ENCODE measurements around the gene DOCK3.

DOCK3 gene

DNA sequence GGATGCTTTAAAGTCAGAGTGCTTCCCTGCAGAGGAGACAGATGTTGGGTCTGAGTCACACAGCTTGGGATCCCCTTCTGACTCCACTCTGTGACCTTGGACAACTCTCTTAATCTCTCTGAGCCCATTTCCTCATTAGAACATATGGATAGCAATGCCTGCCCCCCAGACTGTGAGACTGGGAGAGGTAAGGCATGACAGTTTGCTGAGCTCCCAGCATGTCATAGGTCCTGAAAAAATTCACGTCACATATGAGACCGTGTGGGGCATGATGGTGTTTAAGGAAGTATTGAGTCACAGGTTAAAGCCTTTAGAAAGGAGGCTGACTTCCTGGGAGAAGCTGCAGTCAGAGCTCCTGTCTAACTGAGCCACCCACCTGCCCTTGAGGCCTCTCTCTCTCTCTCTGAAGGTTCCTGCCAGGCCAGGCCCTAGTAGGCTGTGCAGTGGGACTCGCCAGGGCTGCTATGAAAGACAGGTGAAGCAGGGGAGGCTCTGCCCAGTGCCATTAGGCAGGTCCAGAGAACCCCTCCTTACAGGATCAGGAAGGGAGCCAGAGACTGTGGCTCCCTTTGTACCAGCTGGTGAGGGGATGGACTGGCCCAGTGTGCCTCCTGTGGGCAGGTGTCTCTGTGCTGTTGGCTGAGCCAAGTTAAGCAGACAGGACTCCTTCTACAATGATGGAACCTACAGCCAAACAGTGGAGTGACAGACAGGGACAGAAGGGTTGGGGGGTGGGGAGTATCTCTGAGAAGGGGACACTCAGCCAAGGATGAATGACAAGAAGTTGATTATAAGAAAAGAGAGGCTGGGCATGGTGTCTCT is 19.5 kb upstream of the DOCK3 start:
- Histone ChIP-seq H3K9ac (no peak overlapping the region), H3K4me1 (no peaks in the 10 kb centered on the region), H3K36me3 (peaks cover 0 to 14% (median 2%) of the 10 kb centered on the region in 11 experiments; a peak in 7 of 22 replicates), H3K27me3 (no peaks in the 10 kb centered on the region), H3K4me2 (no peak overlapping the region), H4K20me1 (peaks cover 0 to 32% (median 6%) of the 10 kb centered on the region in 11 experiments; a peak in 7 of 22 replicates), H3K27ac (no peak overlapping the region), H3K4me3 (no peak overlapping the region), H3K9me3 (replicated peaks in 1 of 11) (no peaks in the 10 kb centered on the region)
- no peak for TF ChIP-seq Cebpa-rat (IDR thresholded peaks at IDR 0.05)

DNA sequence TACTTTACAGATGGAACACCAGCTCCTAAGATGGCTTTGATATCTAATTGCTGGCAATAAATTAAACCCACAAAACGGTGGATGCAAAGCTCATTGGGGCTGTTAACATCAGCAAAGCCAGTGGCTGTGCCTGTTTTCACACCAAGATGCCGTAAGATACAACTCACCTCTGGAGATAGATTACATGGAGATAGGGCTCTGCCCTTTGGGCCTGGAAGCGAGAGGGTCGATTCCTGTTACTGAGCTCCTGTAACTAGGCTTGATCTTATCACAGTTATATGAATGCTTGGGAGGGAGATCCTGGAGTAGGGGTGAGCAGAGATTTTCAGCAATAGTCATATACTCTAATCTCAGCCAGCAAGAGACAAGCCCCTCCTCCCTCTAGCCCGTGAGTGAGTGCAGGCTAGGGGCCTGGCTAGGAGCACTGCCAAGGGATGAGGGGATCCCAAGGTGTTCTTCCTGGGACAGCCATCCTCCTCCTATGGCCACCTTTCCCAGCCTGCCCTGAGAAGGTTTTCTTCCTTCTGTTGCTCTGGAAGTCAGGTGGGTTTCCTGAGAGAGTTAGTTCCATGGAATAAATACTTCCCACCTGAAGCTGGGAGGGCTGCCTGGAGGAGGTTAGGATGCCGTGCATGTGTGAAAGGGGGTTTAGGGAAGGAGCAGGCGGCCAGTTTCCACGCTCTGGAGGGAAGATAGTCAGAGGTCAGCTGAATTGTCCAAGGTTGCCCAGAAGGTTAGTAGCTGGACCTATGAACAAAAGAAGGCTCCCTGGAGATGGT is 18.1 kb upstream of the DOCK3 start:
- Histone ChIP-seq H3K9ac (no peak overlapping the region), H3K27me3 (no peaks in the 10 kb centered on the region), H3K4me2 (no peak overlapping the region), H3K4me3 (no peak overlapping the region), H3K36me3 (peaks cover 0 to 3% (median 0%) of the 10 kb centered on the region in 11 experiments; a peak in 1 of 22 replicates), H3K4me1 (no peaks in the 10 kb centered on the region), H3K27ac (no peak overlapping the region), H4K20me1 (peaks cover 0 to 23% (median 6%) of the 10 kb centered on the region in 11 experiments; a peak in 7 of 22 replicates), H3K9me3 (replicated peaks in 1 of 11) (no peaks in the 10 kb centered on the region)
- TF ChIP-seq Cebpa-rat (IDR thresholded peaks at IDR 0.05): no peak

DNA sequence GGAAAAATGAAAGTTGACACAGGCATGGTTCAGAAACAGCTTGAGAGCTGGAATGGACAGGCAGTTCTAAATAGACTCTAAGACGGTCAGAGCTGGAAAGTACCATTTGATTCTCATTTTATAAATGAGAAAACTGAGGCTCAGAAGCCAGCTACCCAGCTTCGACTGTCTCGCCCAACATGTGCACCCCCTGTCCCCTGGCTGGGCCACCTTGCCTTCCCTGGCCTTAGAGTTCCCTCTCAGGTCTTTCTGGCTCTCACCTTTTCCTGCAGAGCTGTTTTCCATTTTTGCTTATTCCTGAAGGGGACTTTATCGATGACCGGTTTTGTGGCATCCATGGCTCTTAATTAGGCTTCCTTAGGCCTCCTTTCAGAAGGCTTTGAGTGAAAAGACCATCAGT is 17.3 kb upstream of the DOCK3 start:
- Histone ChIP-seq H4K20me1 (peaks cover 0 to 17% (median 5%) of the 10 kb centered on the region in 11 experiments; a peak in 7 of 22 replicates), H3K4me1 (peaks cover 0 to 2% (median 0%) of the 10 kb centered on the region in 10 experiments; a peak in 2 of 20 replicates), H3K9ac (no peak overlapping the region), H3K4me2 (no peak overlapping the region), H3K36me3 (no peaks in the 10 kb centered on the region), H3K9me3 (replicated peaks in 1 of 11) (no peaks in the 10 kb centered on the region), H3K27me3 (no peaks in the 10 kb centered on the region), H3K4me3 (no peak overlapping the region), H3K27ac (no peak overlapping the region)
- no peak for TF ChIP-seq Cebpa-rat (IDR thresholded peaks at IDR 0.05)

DNA sequence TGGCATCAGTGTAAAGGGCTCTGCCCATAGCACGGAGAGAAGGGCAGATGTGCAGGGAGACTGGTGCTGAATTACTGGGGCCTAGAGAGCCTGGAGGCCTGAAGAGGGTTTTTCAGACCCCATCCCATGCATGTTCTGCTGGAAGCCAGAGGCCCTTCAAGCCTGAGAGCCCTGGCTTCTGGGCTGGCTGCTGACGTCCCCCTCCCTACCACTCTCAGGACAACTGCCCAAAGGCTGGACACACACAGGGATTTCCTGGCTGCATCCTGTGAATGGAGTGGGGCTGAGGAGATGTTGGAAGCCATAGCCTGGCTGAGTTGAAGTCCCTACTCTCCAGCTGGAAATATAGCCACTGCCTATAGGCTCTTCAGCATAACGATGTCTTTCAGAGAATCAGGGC is 16.9 kb upstream of the DOCK3 start:
- TF ChIP-seq Cebpa-rat (IDR thresholded peaks at IDR 0.05): no peak
- no peak overlapping the region for H3K4me2 ChIP-seq
- no peaks in the 10 kb centered on the region for H3K36me3 ChIP-seq
- no peaks in the 10 kb centered on the region for H3K27me3 ChIP-seq
- peaks cover 0 to 12% (median 1%) of the 10 kb centered on the region in 11 experiments; a peak in 6 of 22 replicates for H4K20me1 ChIP-seq
- no peak overlapping the region for H3K9ac ChIP-seq
- H3K9me3 ChIP-seq (replicated peaks in 1 of 11): no peaks in the 10 kb centered on the region
- H3K4me3 ChIP-seq: no peak overlapping the region
- no peak overlapping the region for H3K27ac ChIP-seq
- H3K4me1 ChIP-seq: peaks cover 0 to 6% (median 0%) of the 10 kb centered on the region in 10 experiments; a peak in 4 of 20 replicates

DNA sequence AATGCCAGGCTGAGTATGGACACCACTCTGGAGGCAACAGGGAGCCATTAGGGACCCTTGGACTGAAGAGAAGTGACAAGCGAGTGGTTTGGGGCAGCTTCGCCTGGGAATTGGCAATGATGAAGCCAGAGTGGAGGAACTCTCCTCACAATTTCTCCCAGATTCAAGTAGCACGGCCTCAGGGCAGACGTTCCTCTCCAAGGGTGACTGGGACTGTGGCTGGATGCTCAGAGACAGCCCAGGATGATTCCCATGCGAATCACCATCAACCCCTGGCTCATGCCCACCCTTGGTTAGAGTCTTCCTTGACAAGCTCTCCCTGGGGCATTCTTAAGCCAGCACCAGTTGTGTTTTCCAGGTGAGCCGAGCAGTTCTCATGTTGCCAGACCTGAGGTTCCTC is 16.3 kb upstream of the DOCK3 start:
- Histone ChIP-seq H3K4me3 (no peak overlapping the region), H3K9me3 (replicated peaks in 1 of 11) (no peaks in the 10 kb centered on the region), H3K9ac (no peak overlapping the region), H3K4me2 (no peak overlapping the region), H3K27me3 (no peaks in the 10 kb centered on the region), H3K36me3 (no peaks in the 10 kb centered on the region), H4K20me1 (peaks cover 0 to 9% (median 0%) of the 10 kb centered on the region in 11 experiments; a peak in 5 of 22 replicates), H3K27ac (no peak overlapping the region), H3K4me1 (peaks cover 0 to 12% (median 0%) of the 10 kb centered on the region in 10 experiments; a peak in 5 of 20 replicates)
- no peak for TF ChIP-seq Cebpa-rat (IDR thresholded peaks at IDR 0.05)

DNA sequence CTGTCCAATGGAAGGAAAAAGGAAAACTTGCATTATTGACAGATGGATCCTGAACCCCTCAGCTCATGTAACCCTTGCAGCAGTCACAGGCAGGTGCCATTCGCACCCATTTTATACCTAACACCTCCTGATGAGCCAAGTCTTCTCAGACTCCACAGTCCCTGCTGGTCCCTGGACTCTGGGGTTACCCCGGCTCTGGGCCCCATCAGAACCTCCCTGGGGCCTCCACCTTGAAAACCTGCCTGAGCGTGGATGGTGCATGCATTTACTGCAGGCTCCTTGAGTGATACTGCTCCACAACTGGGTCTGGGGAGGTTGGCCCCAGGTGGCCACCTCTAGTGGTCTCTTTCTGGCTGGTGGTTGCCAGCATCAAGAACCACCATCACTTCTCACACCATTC is 15.9 kb upstream of the DOCK3 start:
- Histone ChIP-seq H4K20me1 (peaks cover 0 to 9% (median 0%) of the 10 kb centered on the region in 11 experiments; a peak in 3 of 22 replicates), H3K36me3 (no peaks in the 10 kb centered on the region), H3K9ac (no peak overlapping the region), H3K4me2 (no peak overlapping the region), H3K9me3 (replicated peaks in 1 of 11) (no peaks in the 10 kb centered on the region), H3K4me1 (peaks cover 0 to 15% (median 0%) of the 10 kb centered on the region in 10 experiments; a peak in 5 of 20 replicates), H3K4me3 (no peak overlapping the region), H3K27me3 (no peaks in the 10 kb centered on the region), H3K27ac (no peak overlapping the region)
- no peak for TF ChIP-seq Cebpa-rat (IDR thresholded peaks at IDR 0.05)

DNA sequence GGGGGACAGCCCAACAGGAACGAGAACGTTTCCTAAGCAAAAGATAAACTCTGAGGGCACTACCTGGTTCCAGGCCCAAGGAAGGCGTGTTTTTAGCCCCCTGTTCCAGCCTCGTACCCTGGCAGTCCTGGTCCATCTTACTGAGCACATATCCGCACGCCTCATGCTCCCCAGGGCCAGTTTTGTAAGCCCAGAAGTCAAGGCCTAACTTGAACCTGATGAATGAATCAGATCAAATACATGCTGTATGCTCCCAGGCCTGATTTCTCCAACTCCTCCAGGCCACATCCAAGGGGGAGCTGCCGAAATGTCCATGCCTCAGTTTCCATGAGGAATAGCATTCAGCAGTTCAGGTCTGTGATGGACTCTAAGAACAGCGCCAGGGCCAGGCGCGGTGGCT is 14.3 kb upstream of the DOCK3 start:
- no peak overlapping the region for H3K4me2 ChIP-seq
- no peak for TF ChIP-seq Cebpa-rat (IDR thresholded peaks at IDR 0.05)
- no peaks in the 10 kb centered on the region for H3K9me3 ChIP-seq (replicated peaks in 1 of 11)
- no peak overlapping the region for H3K27ac ChIP-seq
- no peak overlapping the region for H3K4me3 ChIP-seq
- H4K20me1 ChIP-seq: peaks cover 0 to 4% (median 0%) of the 10 kb centered on the region in 11 experiments; a peak in 1 of 22 replicates
- no peaks in the 10 kb centered on the region for H3K36me3 ChIP-seq
- no peaks in the 10 kb centered on the region for H3K27me3 ChIP-seq
- H3K4me1 ChIP-seq: peaks cover 0 to 21% (median 7%) of the 10 kb centered on the region in 10 experiments; a peak in 11 of 20 replicates
- H3K9ac ChIP-seq: no peak overlapping the region

DNA sequence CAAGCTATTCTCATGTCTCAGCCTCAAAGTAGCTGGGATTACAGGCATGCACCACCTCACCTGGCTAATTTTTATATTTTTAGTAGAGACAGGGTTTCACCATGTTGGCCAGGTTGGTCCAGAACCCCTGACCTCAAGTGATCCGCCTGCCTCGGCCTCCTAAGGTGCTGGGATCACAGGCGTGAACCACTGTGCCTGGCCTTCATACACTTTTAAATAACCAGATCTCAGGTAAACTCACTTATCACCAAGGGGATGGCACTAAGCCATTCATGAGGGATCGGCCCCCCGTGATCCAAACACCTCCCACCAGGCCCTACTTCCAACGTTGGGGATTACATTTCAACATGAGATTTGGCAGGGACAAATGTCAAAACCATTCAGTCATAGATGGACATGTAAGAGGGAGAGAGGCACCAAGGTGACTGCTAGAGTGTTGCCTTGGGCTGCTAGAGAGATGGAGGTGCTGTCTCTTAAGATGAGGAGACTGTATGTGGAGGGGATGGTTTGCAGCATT is 13.3 kb upstream of the DOCK3 start:
- peaks cover 0 to 5% (median 0%) of the 10 kb centered on the region in 11 experiments; a peak in 1 of 22 replicates for H4K20me1 ChIP-seq
- TF ChIP-seq Cebpa-rat (IDR thresholded peaks at IDR 0.05): no peak
- H3K27ac ChIP-seq: no peak overlapping the region
- H3K4me2 ChIP-seq: no peak overlapping the region
- no peak overlapping the region for H3K4me3 ChIP-seq
- H3K27me3 ChIP-seq: no peaks in the 10 kb centered on the region
- no peak overlapping the region for H3K9ac ChIP-seq
- peaks cover 0 to 25% (median 10%) of the 10 kb centered on the region in 10 experiments; a peak in 11 of 20 replicates for H3K4me1 ChIP-seq
- H3K36me3 ChIP-seq: no peaks in the 10 kb centered on the region
- no peaks in the 10 kb centered on the region for H3K9me3 ChIP-seq (replicated peaks in 1 of 11)

DNA sequence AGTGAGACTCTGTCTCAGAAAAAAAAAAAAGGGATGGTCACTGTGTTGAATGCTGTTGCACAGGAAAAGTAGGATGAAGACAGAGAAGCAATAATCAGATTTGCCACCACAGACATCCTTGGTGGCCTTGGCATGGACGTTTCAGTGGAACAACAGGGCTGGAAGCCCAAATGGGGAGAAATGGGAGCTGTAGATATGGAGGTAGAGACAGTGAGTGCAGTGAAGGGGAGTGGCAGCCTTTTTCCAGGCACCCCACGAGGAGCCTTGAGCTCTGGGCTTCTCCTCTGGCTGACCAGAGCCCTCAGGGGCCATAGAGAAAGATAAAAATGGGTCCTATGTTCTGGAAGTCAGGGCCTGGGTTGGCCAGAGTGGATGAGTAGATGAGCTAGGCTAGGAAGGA is 12.3 kb upstream of the DOCK3 start:
- Histone ChIP-seq H3K36me3 (no peaks in the 10 kb centered on the region), H3K4me3 (no peak overlapping the region), H3K4me2 (no peak overlapping the region), H3K4me1 (peaks cover 0 to 25% (median 10%) of the 10 kb centered on the region in 10 experiments; a peak in 11 of 20 replicates), H3K9me3 (replicated peaks in 1 of 11) (no peaks in the 10 kb centered on the region), H4K20me1 (peaks cover 0 to 5% (median 0%) of the 10 kb centered on the region in 11 experiments; a peak in 1 of 22 replicates), H3K9ac (no peak overlapping the region), H3K27me3 (no peaks in the 10 kb centered on the region), H3K27ac (no peak overlapping the region)
- no peak for TF ChIP-seq Cebpa-rat (IDR thresholded peaks at IDR 0.05)
